ENCODE results near the gene SSR1.
"Not testable (repeated sequence)": the region's sequence is repeated elsewhere in the genome, so short reads cannot be mapped to it uniquely, and the experiment has no call there.

SSR1 gene

DNA sequence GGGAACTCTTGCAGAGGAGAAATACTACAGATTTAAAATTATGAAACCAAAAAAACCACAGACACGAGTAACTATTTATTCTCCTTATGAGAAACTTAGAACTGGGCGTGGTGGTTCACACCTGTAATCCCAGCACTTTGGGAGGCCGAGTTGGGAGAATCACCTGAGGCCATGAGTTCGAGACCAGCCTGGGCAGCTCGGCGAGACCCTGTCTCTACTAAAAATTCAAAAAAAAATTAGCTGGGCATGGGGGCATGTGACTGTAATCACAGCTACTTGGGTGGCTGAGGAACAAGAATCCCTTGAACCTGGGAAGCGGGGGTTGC is 36.8 kb downstream of the SSR1 start:
- DNase-seq (ENCODE audit: low spot score), result no peak

DNA sequence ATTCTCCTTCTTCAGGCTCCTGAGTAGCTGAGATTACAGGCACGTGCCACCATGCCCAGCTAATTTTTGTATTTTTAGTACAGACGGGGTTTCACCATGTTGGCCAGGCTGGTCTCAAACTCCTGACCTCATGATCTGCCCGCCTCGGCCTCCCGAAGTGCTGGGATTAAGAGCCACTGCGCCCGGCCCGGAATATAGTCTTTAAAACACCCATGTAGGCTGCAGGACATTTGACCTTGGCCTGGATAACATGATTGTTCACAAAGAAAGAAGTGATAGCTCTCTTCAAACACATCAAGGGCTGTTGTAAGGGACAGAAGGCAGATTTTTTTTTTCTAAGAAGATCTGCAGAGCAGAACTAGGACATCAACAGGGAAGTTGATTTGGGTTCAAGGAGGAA is 38.5 kb downstream of the SSR1 start:
- DNase-seq (ENCODE audit: low spot score), result not testable (repeated sequence)

DNA sequence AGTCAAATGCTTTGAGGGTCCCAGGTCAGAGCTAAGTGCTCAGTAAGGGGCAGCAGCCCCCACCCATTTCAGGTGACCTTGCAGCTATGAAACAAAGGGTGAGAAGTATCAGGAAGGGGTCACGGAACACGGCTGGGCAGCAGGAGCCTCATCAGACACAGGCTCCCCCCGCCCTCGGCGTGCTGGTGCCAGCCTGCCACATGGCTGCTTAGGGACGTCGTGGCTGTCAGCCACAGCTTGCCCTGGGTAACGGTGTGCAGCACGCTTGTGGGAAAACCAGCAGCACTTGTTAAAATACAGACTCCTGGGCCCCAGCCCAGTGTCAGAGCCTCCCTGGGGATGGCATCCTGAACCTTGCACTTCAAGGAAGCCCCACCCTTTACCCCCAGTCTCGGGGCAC is 39.3 kb downstream of the SSR1 start:
- no peak for DNase-seq (ENCODE audit: low spot score)

DNA sequence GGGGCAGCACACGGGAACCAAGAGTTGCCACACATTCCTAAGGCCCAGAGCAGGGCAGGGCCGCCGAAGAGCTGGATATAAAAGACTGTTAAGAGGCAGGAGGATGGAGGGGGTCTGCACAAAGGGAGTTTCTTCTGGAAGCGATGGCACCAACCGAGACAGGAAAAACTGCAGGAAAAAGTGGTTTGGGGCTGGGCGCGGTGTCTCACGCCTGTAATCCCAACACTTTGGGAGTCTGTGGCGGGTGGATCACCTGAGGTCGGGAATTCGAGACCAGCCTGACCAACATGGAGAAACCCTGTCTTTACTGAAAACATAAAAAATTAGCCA is 41.8 kb downstream of the SSR1 start:
- DNase-seq (ENCODE audit: low spot score), result no peak

DNA sequence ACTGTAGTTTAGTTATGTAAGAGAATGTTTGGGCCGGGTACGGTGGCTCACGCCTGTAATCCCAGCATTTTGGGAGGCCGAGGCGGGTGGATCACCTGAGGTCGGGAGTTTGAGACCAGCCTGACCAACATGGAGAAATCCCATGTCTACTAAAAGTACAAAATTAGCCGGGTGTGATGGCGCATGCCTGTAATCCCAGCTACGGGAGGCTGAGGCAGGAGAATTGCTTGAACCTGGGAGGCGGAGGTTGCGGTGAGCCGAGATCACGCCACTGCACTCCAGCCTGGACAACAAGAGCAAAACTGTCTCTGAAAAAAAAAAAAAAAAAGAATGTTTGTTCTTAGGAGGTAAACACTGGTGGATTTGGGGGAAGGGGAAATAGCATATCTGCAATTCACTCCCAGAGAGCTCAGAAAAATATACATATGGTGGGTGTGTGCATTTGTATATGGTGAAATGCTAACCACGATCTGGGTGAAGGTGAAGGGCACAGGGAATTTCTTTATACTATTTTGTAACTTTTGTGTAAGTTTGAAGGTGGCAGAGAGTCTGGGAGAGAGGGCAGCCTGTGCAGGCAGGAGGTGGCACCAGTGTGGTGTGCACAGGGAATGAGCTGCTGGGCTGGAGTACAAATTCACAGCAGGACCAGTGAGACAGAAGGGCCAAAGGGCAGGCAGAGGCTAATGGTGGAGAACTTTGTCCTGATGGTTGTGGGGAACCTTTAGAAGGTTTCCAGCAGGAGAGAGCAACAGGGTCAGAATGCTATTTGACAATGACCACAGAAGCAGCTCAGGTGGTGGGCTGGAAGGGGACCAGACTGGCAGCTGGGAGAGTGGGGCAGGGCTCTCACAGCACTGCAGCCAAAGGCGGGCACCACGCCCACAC is 42.4 kb downstream of the SSR1 start:
- DNase-seq (ENCODE audit: low spot score), result no peak

DNA sequence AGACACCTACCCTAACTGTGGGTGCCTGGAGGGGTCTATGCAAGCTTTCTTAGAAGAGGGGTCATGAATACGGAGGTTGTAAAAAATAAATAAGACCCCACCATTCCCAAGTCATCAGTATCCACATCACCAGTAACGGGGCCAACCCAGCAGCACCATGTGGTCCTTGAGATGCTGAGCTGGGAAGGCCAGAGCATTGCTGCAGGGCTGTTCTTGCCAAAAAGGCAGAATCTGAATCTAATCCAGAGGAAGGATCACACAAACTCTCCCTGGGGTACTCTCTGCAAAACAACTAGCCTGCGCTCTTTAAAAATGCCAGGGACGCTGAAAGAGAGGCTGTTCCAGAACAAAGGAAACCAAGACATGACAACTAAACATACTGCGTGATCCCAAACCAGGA is 43.2 kb downstream of the SSR1 start:
- peak; percentile 42 for DNase-seq (ENCODE audit: low spot score)

DNA sequence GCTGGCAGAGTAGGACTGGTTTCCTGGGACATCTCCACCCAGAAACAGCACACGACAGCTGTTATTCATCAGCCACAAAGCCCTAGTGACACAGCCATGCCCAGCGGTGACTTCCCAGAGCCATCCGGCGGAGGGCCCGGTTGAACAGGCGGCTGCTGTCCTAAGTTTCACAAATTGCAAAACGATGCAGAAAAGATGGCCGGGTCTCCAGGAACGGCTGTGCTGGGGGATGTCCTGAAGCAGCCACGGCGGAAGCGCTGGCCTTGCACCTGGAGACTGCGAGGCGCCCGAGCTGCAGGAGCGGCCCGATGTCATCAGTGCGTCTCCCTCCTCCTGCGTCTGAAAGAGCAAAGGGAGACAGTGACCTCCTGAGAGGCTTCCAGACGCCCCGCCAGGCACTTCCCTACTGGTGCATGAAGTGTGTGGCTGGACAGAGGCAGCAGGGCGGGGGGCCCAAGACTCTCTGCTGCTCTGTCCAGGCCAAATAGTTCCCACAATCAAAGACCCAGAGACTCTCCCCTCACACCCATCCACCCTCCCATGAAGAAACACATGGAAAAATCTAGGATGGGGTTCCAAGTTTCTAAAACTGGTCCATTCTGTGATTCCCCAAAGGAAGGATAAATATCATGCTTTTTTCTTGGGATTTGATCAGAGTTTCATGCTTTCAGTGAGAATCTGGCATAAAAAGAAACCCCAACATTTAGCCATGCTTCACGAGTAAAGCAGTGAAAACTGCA is 44.0 kb downstream of the SSR1 start:
- peak; percentile 62 for DNase-seq (ENCODE audit: low spot score)

DNA sequence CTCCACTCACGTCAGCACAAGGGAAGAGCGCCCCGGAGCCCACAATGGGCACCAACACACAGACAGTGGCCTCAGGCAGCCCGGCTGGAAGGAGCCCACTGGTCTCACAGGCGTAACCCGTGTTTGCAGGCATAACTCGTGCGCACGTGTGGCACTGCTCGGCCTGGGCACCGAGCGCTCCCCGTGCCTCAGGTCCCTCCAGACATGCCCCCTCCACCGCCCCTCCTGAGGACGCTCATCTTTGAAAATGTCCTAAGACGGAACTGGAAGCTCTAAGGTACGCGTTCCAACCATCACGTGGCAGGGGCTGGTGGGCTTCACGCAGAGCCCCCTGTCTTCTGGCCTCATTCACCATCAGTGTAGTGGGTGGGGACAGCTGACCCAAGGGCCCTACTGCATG is 44.6 kb downstream of the SSR1 start:
- DNase-seq (ENCODE audit: low spot score), result peak; percentile 53

DNA sequence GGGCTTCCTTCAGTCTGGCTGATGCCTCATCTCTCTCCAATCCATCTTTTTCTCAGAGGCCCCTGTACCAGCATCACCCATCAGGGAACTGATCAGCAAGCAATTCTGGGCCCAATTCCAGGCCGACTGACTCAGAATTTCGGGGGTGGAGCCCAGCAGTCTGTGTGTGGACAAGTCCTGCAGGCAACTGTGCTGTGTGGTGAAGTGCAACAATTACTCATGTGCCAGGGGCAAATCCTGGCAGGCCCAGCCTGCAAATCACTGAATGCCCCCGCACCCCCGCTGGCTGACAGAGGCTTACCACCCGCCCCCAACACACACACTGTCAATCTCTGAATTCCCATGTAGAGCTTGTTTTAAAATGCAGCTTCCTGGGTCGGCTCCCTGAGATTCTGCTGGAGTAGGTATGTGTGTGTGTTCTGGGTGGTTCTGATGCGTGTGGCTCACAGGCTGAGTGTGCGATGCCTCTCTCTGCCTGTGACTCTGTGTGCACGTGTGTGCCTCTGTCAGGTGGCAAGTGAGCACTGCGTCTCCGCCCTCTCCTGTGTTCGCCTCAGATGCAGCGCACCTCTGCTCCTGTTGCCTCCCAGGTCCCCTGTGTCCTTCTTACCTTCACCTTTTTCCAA is 45.4 kb downstream of the SSR1 start:
- DNase-seq (ENCODE audit: low spot score), result peak; percentile 64

DNA sequence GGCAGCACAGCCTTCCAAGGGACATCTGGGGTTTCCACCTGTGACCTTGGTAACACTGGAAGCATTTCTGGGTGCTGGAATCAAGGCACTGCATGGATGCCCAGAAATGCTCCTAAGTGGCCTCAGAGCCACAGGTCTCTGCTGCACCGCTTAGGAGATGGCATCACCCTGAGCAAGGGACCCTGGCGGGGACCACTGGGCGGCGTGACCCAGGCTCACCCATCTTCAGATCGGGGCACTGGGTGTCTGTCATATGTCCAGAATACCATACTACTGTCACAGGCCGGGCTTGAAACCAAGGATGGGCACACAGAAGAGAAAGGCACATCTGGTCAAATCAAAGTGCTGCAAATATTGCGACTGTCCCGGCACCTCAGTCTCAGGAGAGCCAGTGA is 45.9 kb downstream of the SSR1 start:
- peak; percentile 61 for DNase-seq (ENCODE audit: low spot score)

DNA sequence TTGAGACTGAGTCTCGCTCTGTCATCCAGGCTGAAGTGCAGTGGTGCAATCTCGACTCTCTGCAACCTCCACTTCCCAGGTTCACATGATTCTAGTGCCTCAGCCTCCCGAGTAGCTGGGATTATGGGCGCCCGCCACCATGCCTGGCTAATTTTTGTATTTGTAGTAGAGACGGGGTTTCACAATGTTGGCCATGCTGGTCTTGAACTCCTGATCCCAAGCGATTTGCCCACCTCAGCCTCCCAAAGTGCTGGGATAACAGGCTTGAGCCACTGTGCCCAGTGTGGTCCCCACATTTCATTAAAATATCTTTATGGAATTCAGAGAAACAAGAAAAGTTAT is 47.6 kb downstream of the SSR1 start:
- DNase-seq (ENCODE audit: low spot score), result not testable (repeated sequence)

DNA sequence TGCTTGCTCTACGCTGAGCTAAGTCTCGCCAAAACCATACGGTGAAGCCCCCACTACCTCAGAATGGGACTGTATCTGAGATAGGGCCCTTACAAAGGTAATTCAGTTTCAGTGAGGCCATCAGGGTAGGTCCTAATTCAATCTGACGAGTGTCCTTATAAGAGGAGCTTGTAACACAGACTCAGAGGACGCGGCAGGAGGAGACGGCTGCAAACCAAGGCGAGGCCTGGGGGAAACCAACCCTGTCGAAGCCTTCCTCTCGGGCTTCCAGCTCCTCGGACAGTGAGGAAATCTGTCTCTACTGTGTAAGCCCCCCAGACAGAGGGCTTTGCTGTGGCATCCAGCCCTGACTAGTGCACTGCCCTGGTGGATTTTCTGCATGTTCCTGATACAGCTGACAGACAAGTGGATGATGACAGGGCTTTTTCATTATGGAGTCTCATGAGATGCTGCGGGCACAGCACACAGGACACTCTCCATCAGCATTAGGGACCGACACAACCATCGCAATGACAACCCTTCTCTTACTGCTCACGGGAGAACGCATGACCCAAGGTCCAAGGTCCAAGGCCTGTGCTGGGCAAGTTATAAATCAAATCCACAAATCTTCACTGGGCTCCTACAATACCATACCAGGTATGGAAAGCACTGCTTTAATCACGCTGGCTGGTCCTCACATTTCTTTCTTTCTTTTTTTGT is 48.2 kb downstream of the SSR1 start:
- no peak for DNase-seq (ENCODE audit: low spot score)

DNA sequence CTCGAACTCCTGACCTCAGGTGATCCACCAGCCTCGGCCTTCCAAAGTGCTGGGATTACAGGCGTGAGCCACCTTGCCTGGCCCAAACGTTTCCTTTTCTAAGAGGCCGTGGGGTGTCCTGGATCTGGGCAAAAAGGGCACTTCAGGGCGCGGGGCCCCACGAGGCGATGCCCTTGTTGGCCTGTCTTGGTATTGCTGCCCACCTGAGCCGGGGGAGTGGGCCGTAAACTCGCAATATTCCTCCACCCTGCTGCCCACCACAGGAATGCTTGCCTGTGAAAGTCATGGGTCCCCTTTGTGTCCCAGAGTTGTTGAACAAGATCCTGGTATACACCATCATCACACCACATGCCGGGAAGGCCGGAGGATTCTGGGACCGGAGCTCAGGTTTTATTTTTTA is 49.0 kb downstream of the SSR1 start:
- peak; percentile 47 for DNase-seq (ENCODE audit: low spot score)

DNA sequence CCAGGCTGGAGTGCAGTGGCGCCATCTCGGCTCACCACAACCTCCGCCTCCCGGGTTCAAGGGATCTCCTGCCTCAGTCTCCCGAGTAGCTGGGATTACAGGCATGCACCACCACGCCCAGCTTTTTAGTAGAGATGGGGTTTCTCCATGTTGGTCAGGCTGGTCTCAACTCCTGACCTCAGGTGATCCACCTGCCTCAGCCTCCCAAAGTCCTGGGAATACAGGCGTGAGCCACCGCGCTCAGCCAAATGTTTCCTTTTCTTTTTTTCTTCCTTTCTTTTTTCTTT is 49.5 kb downstream of the SSR1 start:
- DNase-seq (ENCODE audit: low spot score), result peak; percentile 2

DNA sequence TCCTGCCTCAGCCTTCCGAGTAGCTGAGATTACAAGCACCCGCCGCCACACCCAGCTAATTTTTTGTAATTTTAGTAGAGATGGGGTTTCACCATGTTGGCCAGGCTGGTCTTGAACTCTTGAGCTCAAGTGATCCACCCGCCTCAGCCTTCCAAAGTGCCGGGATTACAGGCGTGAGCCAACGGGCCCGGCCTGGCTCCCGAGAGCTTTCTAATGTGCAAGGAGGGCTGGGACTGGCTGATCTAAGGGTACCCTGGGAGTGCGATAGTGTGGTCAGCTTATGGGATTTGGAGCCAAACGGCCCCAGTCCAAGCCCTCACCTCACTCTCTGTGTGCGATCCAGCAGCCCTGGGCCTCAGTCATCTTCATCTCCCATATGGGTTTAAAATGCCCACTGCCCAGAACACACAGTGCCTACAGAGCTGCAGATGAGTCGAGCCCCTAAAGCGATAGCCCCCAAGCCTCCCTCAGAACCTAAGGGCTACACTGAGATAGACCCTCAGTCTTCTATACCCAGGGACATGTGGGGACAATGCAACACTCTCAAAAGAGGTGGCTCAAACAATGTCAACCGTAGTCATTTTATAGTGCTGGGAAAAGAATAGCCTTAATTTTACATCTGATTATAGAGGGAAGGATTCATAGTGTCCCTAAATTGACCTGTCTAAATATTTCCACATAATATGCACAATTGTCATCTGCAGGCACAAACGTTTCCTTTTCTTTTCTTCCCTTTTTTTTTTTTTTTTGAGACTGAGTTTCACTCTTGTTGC is 50.1 kb downstream of the SSR1 start:
- DNase-seq (ENCODE audit: low spot score), result peak; percentile 33

DNA sequence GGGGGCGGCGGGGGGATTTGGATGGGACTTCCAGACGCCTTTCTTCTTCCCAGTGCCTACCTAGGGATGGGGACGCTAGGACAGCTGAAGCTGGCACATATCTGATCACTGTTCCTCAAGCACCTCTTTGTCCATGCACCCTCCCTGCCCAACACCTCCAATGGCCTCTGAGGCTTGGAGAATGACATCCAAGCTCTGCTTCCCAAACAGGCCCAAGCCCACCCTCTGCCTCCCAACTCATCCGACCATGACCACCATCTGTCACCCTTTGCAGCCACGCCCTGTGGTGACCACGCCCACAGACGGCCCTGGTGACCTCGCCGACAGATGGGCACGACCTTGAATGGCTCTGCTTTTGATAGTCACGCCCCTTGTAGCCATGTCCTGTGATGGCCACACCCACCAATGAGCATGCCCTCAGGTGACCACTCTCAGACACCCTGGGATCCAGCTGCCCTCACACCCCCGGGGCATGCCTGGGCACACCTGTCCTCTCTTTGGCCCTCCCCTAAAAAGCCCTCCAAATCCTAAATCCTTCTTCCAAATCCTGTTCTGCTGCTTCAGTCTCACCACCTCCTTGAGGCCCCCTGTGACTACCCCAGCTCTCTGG is 51.0 kb downstream of the SSR1 start:
- DNase-seq (ENCODE audit: low spot score), result no peak

DNA sequence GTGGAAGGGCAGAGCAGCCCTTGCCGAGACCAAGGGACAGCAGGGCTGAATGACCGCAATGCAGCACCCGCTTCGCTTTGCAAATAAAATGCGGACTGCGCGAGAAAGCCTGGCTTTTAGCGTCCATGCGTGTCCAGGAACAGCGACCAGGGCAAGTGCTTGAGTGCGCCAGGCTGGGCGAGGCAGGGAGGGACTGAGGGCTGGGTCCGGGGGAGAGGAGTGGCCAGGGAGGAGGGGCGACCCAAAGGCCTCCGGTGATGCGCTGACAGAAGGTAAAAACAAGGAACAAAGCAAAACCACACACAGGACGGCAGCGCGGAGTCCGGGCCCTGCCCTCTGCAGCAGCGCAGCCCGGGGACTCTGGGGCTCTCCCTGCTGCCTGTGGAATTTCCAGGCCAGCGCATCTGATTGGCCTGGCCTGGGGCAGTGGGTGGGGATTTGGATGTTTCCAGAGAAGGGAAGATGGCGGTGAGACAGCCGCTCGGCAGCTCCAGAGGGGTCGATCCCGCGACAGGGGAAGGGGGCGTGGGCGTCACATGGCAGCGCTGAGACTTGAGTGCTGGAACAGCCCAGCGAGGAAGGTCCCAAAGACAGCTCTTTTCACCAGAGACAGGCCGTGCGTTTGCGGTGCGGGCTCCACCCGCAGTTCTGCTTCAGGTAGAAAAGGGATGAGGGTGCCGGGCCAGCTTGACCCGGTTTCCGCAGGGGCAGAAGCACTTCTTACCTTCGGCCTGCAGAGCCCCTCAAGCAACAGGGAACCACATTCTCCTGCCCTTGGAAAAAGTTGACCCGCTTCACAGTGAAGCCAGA is 51.8 kb downstream of the SSR1 start:
- peak; percentile 91 for DNase-seq (ENCODE audit: low spot score)

DNA sequence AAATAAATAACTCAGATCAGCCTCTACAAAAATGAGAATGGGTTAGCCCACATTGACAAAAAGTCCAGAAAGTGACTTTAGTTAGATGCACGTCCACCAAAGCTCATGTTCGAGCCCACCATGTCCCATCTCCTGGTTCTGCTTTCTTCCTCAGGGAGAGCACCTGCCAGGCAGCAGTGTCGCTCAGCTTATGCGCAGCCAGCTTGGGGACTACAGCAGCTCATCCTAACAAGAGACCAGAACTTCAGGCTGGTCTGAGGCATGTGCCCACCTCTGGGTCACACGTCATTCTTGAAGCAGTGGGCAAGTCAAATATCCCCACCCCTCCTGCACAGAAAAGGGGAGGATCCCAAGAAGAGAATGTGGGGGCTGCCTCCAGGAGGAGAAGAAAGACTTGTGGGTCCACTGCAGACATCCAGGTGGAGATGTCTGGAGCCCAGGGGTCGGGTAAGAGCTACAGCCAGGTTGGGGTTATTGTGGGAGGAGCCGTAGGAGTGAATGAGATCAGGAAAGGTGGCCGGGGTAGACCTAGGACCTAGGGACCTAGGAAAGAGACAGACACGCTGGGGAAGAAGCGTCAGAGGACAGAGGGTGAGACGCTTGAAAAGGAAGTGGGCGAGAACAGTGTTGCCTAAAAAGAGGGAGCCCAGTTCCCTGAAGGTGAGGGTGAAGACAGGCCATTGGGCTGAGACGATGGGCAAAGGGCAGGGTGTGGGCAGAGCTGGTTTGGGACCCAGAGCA is 52.5 kb downstream of the SSR1 start:
- DNase-seq (ENCODE audit: low spot score), result peak; percentile 51

DNA sequence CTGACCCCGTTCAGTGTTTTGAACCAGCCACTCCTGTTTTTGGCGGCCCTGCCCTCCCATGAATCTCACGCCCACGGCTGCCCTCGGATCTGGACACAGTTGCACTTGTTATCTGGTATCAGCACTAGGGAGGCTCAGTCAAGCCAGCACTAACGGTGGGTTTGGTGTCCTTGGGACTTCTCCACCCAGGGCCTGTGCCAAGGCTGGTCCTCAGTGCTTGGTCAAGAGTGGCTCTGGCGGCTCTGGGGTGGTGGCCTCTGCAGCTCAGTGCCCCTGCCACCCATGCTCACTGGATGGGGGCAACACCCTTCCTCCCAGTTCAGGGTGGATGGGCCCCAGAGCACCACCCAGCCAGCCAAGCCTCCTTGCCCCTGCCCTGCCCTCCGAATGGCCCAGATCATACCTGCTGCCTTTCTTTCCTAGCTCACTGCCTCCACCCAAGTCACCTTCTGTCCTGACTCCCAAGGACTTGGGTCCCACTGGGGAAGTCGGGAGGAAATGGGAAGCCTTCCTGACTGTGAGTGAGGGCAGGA is 54.7 kb downstream of the SSR1 start:
- no peak for DNase-seq (ENCODE audit: low spot score)
